Skeletal muscle cell (primary cell): ENCODE results near the gene IGHMBP2.
"Not testable (repeated sequence)": the region's sequence is repeated elsewhere in the genome, so short reads cannot be mapped to it uniquely, and the experiment has no call there.

Source experiments
- DNase-seq: peaks from one replicate; pipeline ENCODE4 v3.0.0-alpha.2; 2010; ENCODE audit warnings: low read depth
- H3K4me3 ChIP-seq: 2 replicates; pipeline ENCODE4 v1.5.1; 2011; ENCODE audit warnings: low read depth, mild to moderate bottlenecking, control low read depth, low read length, moderate library complexity

Gene IGHMBP2

DNA sequence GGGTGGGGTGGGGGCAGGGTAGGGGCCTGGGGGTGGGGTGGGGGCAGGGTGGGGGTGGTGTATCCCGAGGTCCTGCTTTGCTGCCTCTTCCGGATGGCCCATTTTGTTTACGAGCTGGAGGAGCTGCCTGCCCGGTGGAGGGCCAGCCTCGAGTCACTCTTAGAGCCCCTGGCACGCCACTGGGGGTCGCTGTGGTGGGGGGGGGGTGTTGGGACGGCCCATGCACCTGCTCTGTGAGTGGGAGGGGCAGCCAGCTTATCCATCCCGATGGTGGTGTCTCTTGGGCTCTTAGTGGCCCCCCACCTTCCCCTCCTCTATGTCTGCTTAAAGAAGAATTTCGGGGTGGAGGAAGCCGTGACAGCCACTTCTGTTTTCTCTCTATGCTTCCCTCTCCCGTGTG is 52.5 kb downstream of the IGHMBP2 start:
- no peak for DNase-seq
- H3K4me3 ChIP-seq: no peak overlapping the region

DNA sequence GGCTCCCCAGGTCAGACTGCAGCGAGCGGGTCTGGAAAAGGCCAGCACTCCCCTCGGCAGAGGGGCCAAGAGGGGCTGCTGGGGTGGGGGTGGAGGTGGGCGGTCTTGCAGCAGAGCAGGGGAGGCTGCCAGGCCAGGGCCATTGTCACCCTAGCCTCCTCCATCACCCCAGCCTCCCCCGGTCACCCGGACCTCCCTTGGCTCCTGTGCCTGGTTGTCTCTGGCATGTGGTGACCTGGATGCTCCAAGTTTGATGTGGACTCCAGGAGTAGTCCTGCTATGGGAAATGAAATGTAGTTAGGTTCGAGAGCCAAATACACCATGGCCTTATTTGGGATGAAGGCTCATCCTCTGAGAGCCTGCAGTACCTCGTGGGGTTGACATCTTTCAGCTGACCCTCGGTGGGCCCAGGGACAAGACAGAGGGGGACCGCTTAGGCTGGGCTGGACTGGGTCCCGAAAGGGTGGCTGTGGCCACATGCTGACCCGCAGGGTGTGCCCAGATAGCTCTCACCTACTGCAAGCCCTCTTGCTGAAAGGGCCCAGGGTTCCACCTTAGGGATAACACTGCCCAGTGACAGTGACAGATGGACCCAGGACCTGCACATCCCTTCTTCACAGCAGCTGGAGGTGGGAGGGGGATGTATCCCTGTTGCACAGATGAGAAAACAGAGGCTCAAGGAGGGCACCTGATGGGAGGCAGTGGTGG is 53.0 kb downstream of the IGHMBP2 start:
- no peak for DNase-seq
- H3K4me3 ChIP-seq: no peak overlapping the region

DNA sequence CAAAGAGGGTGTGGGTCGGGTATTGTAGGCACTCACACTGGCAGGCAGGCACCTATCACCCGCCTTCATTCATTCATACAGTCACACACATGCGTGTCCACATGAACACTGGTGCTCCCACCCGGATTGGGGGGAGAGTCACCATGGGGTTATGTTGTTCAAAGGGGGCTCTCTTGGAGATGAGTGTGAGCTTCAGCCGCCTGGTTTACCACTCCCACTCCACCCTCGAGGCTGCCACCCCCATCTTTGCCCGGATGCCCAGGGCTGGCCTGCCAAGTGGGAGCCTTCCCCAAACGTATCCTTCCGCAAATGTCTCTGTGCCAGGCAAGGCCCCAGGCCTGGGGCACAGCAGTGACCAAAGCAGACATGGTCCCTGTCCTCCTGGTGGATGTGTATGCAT is 54.5 kb downstream of the IGHMBP2 start:
- H3K4me3 ChIP-seq: no peak overlapping the region
- DNase-seq: no peak

DNA sequence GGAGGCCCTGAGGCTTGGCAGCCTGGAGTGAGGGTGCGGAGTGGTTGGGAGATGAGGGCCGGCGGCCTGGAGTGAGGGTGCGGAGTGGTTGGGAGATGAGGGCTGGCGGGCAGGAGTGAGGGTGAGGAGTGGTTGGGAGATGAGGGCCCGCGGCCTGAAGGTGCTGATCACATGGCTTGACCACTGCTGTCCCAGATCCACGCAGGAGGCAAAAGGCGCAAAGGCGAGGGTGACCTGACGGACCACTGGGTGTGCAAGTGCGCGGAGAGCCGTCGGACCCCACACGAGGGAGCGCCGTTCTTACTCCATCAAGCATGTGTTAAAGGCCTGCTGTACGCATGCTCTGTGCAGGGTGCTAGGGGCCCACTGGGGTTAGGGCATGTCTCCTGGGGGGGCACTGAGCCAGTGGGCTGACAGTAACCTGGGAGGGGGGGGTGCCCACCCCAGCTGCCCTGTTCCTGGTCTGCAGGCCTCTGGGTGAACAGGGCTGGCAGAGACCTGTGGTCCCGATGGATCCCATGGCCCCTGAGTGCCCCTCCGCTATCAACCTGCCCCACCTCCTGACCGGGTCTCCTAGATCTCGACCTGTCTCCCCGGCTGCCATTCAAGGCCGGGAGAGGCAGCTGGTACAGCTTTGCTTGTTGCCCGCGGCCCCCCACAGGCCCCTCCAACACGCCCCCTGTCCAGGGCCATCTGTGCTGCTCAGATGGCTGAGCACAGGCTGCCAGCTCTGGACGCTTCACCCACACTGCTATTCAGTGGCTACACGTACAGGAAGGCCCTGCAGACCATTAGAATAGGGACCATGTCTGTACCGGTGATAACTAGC is 56.0 kb downstream of the IGHMBP2 start:
- H3K4me3 ChIP-seq: no peak overlapping the region

DNA sequence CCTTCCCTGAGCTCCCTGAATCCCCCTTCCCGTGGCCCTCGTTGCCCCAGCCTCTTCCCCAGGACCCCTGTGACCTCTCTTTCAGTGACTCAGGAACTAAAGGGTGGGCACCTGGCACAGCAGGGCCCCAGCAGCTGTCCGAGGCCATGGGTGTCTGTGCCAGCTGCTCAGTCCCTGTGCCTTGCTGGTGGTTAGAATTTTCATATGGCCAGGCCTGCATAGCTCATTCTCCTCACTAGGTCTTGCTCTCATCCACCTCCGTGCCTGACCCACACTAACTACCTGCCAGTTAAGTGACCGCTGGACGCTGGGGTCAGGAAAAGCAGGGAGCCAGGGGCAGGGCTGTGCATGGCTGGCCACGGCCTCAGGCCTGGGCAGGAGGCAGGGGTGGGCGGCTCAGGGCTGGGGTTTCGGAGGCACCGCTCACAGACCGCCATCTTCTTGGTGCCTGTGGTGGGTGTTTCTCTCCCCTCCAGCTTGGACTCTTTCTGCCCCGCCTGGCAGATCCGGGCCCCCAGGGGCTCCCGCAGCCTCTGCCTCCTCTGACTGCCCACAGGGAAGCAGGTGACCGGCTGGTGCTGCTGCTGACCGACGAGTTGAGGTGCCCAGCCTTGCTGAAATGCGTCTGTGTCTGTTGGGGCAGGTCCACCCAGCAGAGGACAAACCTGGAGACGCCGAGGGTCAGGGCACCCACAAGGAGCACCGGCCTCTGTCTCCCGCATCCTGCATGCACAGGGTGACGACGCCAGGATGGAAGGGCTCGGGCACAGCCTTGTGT is 56.8 kb downstream of the IGHMBP2 start:
- DNase-seq: no peak

More for the DNA sequence above, 56.0 kb downstream of the IGHMBP2 start:
- DNase-seq: no peak

DNA sequence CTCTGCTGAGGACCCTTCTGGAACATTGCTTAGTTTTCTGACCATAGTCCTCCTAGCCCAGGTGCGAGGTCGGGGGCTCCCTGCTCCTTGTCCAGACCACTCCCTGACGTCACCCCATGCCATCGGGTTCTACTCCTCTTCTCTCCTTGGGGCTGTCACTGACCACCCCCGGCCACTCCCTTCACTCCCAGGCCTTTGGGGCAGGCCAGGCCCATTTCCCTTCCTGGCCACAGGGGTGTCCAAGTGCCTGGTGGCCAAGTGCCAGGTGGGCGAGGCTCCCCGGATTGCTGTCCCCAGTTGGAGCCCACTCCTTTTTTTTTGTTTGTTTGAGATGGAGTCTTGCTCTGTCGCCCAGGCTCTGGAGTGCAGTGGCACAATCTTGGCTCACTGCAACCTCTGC is 57.6 kb downstream of the IGHMBP2 start:
- H3K4me3 ChIP-seq: no peak overlapping the region
- DNase-seq: no peak

More for the DNA sequence above, 56.8 kb downstream of the IGHMBP2 start:
- no peak overlapping the region for H3K4me3 ChIP-seq

DNA sequence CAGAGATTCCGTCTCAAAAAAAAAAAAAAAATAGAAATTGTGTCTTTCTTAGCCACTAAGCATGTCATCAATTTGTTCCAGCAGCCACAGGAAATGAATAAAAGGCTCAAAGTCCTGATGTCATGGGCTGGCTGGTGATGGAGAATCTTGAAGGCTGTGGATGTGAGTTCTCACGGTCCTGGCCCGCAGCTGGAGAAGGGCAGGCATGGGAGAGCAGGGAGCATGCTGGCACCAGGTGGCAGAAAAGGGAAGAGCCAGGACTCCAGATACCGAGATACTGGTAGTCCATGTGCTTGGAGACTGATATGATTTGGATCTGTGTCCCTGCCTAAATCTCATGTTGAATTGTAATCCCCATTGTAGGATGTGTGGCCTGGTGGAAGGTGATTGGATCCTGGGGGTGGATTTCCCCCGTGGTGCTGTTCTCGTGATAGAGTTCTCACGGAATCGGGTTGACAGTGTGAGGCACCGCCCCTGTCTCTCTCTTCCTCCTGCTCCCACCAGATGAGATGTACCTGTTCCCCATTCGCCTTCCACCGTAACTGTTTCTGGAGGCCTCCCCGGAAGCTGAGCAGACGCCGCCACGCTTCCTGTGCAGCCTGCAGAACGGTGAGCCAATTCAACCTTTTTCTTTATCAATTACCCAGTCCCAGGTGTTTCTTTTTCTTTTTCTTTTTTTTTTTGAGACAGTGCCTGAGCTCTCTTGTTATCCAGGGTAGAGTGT is 59.0 kb downstream of the IGHMBP2 start:
- no peak overlapping the region for H3K4me3 ChIP-seq
- DNase-seq: no peak

DNA sequence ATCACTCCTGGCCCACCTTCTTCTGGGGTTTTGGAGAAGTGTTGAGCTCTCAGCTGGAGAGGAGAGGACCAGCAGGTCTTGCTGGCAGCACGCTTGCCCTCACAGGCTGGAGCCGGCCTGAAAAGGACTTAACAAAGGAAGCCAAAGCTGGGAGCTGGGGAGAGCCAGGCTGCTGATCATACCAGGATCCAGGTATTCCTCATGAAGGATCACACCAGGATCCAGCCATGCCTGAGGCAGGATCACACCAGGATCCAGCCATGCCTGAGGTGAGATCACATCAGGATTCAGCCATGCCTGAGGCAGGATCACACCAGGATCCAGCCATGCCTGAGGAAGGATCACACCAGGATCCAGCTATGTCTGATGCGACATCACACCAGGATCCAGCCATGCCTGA is 60.1 kb downstream of the IGHMBP2 start:
- DNase-seq: no peak
- H3K4me3 ChIP-seq: no peak overlapping the region

DNA sequence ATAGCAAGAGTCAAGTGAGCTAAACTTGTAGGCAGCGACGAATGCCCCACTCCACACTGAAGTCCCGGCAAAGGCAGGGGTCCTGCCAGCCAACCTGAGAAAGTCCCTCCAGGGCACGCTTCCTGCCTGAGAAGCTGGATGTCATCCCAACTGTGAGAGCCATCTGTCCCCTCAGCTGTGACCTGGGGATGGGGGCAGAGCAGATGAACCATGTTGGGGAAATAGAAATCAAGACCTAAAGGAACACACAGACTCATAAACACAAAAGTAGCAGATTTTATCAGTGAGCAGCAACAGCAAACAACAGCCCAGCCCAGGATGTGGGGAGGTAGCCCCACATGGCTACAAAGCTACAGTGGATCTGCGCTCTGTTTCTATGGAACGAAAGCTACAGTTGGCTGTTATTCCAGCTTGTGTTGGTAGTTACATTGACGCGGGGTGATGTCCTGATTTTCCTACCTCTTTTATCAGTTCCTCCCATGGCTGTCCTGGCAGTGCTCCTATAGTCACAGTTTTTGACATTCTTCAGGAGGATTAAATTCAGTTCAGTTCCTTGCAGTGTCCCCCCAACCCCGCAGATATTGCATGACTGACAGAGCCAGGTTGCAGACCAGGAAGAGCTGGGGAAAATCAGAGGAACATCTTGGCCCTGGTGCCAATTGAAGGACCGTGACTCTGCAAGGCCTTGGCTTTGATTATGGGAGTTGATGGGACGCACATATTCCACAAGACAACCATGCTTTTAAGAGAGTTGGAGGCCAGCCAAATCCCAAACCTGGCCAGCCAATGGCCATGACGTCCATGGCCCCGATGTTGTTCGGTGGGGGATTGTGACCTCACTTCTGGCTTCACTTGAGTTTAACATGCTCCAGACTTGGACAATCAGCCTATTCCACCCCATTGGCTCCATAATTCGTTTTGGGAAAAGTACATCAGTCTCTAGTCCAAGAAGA is 62.5 kb downstream of the IGHMBP2 start:
- DNase-seq: no peak
- H3K4me3 ChIP-seq: no peak overlapping the region

DNA sequence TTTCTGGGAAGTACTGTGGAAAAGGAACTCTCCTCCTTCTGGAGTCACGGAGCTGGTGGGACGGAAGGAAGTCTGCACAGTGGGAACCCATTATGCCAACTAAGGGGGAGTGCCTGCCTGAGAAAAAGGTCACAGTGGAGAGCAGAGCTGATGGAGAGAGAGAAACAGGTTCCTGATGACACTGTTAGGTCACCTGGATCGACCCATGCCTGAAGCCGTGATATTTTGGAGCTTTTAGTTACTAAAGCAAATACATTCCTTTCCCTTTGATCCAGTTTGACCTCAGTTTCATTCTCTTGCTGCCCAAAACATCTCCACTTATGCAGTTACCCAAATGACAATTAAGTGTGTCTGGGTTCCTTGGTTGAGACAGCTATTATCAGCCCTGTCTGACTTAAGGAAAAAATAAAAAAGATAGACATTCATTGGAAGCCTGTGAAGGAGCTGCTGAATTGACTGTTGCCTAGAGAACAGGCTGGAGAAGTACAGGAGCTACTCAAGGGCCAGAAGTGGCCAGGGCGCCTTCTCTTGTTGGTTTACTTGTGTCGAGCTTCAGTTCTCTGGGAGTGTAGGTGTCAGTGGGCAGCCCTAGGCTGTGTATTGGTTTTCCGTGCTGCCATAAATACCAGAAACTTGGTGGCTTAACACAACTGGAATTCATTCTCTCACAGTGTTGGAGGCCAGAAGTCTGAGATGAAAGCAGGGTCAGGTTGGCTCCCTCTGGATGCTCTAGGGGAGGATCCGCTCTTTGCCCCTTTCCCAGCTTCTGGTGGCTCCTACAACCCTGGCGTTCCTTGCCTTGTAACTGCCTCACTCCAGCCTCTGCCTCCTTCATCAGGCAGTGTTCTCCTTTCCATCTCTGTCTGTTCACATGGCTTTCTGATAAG is 63.4 kb downstream of the IGHMBP2 start:
- DNase-seq: no peak
- H3K4me3 ChIP-seq: no peak overlapping the region

DNA sequence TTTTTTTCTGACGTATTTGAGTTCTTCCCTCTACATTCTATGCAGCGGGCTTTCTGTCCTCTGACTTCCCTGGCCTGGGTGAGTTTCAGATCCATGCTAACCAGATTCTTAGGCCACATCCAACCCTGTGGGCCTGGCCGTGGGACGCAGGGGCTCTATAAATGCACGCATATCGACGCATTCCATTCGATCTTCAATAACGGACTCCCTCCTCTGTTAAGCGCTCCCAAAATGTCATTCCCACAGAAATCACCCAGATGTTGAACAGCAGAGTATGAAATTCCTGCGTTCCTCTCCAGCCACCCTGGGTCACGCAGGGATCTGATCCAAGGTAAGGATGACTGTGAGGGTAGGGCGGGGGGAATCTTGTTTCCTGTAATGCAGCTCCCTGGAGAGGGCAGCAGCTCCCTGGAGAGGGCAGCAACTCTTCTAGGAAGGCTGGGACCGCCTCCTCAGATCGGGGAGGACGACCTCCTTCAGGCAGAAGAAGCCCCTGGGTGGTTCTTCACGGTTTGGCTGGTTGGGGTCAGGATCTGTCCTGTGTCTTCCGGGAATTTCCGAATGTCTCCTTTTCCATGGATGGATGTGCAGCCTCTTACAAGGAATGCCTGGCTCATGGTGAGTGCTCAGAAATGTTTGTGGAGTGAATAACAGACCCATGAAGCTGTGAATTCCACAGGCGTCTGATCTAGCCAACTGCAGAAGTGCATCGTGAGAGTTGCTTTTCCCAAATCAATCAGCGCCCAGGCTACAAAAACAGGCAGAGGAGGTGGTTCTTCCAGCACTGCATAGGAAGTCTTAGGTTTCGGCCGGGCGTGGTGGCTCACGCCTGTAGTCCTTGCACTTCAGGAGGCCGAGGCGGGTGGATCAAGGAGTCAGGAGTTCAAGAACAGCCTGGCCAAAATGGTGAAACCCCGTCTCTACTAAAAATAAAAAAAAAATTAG is 64.9 kb downstream of the IGHMBP2 start:
- no peak for DNase-seq
- H3K4me3 ChIP-seq: no peak overlapping the region

DNA sequence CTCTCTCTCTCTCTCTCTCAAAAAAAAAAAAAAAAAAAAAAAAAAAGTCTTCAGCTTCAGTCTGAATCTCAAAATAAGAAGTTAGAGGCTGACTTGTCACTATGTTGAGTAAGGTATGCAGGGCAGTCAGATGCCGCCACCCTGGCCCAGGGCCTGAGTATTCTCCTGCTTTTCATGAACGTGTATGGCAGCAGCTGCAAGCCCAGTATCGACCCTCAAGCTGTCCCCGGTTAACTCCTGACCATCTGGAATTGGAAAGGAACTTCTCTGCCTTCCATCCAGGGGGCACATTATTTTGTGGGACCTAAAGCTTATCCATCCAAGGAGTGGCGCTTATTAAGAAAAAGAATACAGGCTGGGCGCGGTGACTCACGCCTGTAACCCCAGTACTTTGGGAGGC is 65.7 kb downstream of the IGHMBP2 start:
- H3K4me3 ChIP-seq: no peak overlapping the region
- DNase-seq: no peak

DNA sequence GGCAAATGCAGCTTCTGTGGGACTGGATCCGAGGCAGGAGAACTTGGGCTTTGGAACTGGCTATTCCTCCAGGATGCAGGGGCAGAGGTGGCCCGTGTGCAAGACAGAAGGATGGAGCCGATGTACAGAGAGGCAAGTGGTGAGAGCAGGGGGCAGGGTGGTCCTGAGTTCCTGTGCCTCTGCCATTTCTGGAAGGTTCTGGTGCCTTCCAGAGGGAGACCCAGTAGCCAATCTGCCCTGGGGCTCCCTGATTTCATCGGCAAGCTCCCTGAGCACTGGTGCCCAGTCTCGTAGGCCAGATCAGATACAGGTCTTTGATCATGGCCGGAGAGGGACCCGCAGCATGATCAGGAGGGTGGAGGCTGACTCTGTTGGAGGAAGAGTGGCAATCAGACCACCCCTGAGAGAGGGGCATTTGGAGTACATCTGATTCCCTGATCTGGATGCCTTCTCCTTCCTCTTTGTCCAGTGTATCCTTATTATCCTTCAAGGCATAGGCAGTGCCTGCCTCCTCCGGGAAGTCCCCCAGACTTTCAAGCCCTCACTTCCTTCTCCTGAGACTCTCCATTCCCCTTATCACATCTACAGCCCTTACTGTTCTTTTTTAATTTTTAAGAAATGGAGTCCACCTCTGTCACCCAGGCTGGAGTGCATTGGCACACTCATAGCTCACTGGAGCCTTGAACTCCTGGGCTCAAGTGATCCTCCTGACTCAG is 67.4 kb downstream of the IGHMBP2 start:
- no peak for DNase-seq

DNA sequence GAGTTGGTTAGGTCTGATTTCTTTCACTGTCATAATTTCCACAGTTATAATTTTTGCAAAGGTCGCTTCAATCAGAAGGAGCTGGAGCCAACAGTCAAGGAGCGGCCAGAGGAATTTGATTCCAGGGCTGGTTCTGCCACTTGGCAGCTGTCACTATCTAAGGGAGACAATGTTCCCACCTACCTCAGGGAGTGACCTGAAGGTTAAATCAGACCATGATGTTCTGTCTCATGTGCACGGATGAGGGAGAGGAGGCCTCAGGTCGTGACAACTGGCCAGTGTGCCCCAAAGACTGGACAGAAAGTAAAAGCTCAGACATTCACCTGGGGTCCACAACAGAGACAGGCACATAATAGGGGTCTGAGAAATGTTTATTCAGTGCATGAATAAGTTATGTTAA is 69.5 kb downstream of the IGHMBP2 start:
- H3K4me3 ChIP-seq: no peak overlapping the region
- DNase-seq: no peak

More for the DNA sequence above, 67.4 kb downstream of the IGHMBP2 start:
- H3K4me3 ChIP-seq: no peak overlapping the region

DNA sequence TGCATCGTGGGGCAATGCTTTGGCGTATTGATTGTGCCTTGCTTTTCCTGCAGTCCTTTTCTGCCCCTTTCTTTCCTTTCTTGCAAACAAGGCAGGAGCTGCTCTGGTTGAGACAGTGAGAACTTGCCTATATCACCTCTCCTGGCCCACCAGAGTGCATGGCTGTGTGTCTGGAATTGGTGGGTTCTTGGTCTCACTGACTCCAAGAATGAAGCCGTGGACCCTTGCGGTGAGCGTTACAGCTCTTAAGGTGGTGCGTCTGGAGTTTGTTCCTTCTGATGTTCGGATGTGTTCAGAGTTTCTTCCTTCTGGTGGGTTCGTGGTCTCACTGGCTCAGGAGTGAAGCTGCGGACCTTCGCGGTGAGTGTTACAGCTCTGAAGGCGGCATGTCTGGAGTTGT is 70.0 kb downstream of the IGHMBP2 start:
- not testable (repeated sequence) for H3K4me3 ChIP-seq, DNase-seq
